Measurements from ENCODE around the gene MARCHF3.

GRCh38 chr5:127072861-127073846 lies 42.8 kb upstream of the MARCHF3 start, which contains the start of gene C5orf63:
- TF ChIP-seq CTCF (IDR thresholded peaks at IDR 0.05; ENCODE audit: low read length) (no peak), EZH2 (IDR thresholded peaks at IDR 0.05; ENCODE audit: borderline replicate concordance, low read length) (no peak)

Measured in OCI-LY1 (cell line).